GM23338 (cell line): ENCODE data around the gene BCAS1. TPM values are rescaled to one million over a fixed set of nuclear protein-coding genes. Genes with fewer than 3 reads are reported as not detected.

ENCODE experiments used
- ATAC-seq: fragments of 200-7000 bp; cut with Tn5 transposase; 3 replicates; pipeline ENCODE4 v1.9.1; 2020
- DNase-seq: peaks from one replicate; pipeline ENCODE4 v3.0.0-alpha.2; 2015; ENCODE audit warnings: low spot score
- H2AFZ ChIP-seq: fragments of 200-600 bp; sonication (generic); 2 replicates; pipeline ENCODE4 v1.8.0; 2016; ENCODE audit warnings: antibody characterized with exemption, mild to moderate bottlenecking, moderate library complexity
- H3F3A ChIP-seq: fragments of 200-600 bp; sonication (generic); replicated peaks from 2 replicates; pipeline ENCODE4 v1.8.0; 2017; ENCODE audit warnings: antibody characterized with exemption, mixed run types, low read depth
- H3K27ac ChIP-seq: fragments of 200-600 bp; sonication (generic); 2 replicates; pipeline ENCODE4 v1.6.1; 2016; ENCODE audit warnings: low read depth
- H3K27me3 ChIP-seq: fragments of 200-600 bp; sonication (generic); 2 replicates; pipeline ENCODE4 v1.8.0; 2016; ENCODE audit warnings: mild to moderate bottlenecking, mixed run types, moderate library complexity; ENCODE audit not compliant: insufficient read depth
- H3K36me3 ChIP-seq: fragments of 200-600 bp; sonication (generic); 2 replicates; pipeline ENCODE4 v1.8.0; 2016; ENCODE audit warnings: mild to moderate bottlenecking; ENCODE audit not compliant: insufficient read depth
- H3K4me1 ChIP-seq: fragments of 200-600 bp; sonication (generic); 2 replicates; pipeline ENCODE4 v1.8.0; 2016; ENCODE audit warnings: mild to moderate bottlenecking, moderate library complexity; ENCODE audit not compliant: insufficient read depth
- H3K4me2 ChIP-seq: fragments of 200-600 bp; sonication (generic); 2 replicates; pipeline ENCODE4 v1.7.1; 2017; ENCODE audit warnings: mixed run types
- H3K4me3 ChIP-seq: fragments of 200-600 bp; sonication (generic); 2 replicates; pipeline ENCODE4 v1.6.1; 2016; ENCODE audit warnings: mixed run types
- H3K79me2 ChIP-seq: fragments of 200-600 bp; sonication (generic); replicated peaks from 2 replicates; pipeline ENCODE4 v1.8.0; 2017; ENCODE audit warnings: mild to moderate bottlenecking; ENCODE audit not compliant: insufficient read depth
- H3K9me2 ChIP-seq: fragments of 200-600 bp; sonication (generic); 2 replicates; pipeline ENCODE4 v1.8.0; 2017; ENCODE audit not compliant: insufficient read depth
- H4K20me1 ChIP-seq: fragments of 200-600 bp; sonication (generic); replicated peaks from 2 replicates; pipeline ENCODE4 v1.8.0; 2017; ENCODE audit warnings: mild to moderate bottlenecking; ENCODE audit not compliant: insufficient read depth
- H3K27ac Mint-ChIP-seq: 2 replicates; pipeline ENCODE4 v1.8.0; 2020; ENCODE audit warnings: inconsistent platforms, mild to moderate bottlenecking, moderate library complexity, mixed read lengths
- H3K27me3 Mint-ChIP-seq: 3 replicates; pipeline ENCODE4 v1.8.0; 2022; ENCODE audit warnings: low read depth, mild to moderate bottlenecking, moderate library complexity, mixed read lengths, inconsistent platforms; ENCODE audit not compliant: insufficient read depth, poor library complexity
- H3K36me3 Mint-ChIP-seq: 3 replicates; pipeline ENCODE4 v1.8.0; 2021; ENCODE audit warnings: low read depth, mild to moderate bottlenecking, inconsistent platforms, moderate library complexity, mixed read lengths
- H3K4me1 Mint-ChIP-seq: 3 replicates; pipeline ENCODE4 v1.8.0; 2020; ENCODE audit warnings: mild to moderate bottlenecking, inconsistent platforms, mixed read lengths
- H3K4me3 Mint-ChIP-seq: 3 replicates; pipeline ENCODE4 v1.8.0; 2021; ENCODE audit warnings: moderate library complexity, mild to moderate bottlenecking, inconsistent platforms, mixed read lengths
- H3K9me3 Mint-ChIP-seq: 3 replicates; pipeline ENCODE4 v1.8.0; 2020; ENCODE audit warnings: moderate library complexity, mild to moderate bottlenecking, inconsistent platforms, mixed read lengths
- CREB1 ChIP-seq: fragments of 250-450 bp; sonication (Bioruptor Pico); IDR thresholded peaks from 2 replicates; pipeline ENCODE4 v1.5.0; 2020; ENCODE audit warnings: low read depth, mild to moderate bottlenecking, moderate library complexity
- EZH2 ChIP-seq: fragments of 200-600 bp; sonication (generic); IDR thresholded peaks from one replicate; pipeline ENCODE4 v1.8.0; 2017; ENCODE audit warnings: antibody characterized with exemption, mild to moderate bottlenecking, low read depth; ENCODE audit not compliant: unreplicated experiment
- EZH2phosphoT487 ChIP-seq: fragments of 200-600 bp; sonication (generic); IDR thresholded peaks from one replicate; pipeline ENCODE4 v1.8.1; 2018; ENCODE audit warnings: antibody characterized with exemption; ENCODE audit not compliant: unreplicated experiment
- JUNB ChIP-seq: IDR thresholded peaks from one replicate; pipeline ENCODE4 v1.6.1; 2016; ENCODE audit warnings: antibody characterized with exemption; ENCODE audit not compliant: unreplicated experiment
- NANOG ChIP-seq: IDR thresholded peaks from 2 replicates; pipeline ENCODE4 v1.6.1; 2016; ENCODE audit warnings: antibody characterized with exemption, borderline replicate concordance
- POLR2AphosphoS5 ChIP-seq: IDR thresholded peaks from 2 replicates; pipeline ENCODE4 v1.6.1; 2016; ENCODE audit warnings: antibody characterized with exemption, low read depth
- STAT1 ChIP-seq: IDR thresholded peaks from one replicate; pipeline ENCODE4 v1.6.1; 2016; ENCODE audit warnings: antibody characterized with exemption; ENCODE audit not compliant: unreplicated experiment
- ZNF114 ChIP-seq: fragments of 250-450 bp; sonication (Bioruptor Pico); IDR thresholded peaks from 2 replicates; pipeline ENCODE4 v1.5.0; 2020; ENCODE audit warnings: mild to moderate bottlenecking, moderate library complexity
- ZNF331 ChIP-seq: fragments of 250-450 bp; sonication (Bioruptor Pico); IDR thresholded peaks from 2 replicates; pipeline ENCODE4 v1.5.0; 2020; ENCODE audit warnings: low read depth, mild to moderate bottlenecking, moderate library complexity
- polyA plus RNA-seq: library from polyadenylated mRNA; unstranded; fragments of >200 nt; fragmentation: Nextera tagmentation; extraction: Ambion mirVana; gene quantifications from 2 replicates; pipeline ENCODE4 v1.2.1, GENCODE V29; 2016
- total RNA-seq: library from RNA; depleted of rRNA; stranded (reverse); fragments of >200 nt; shearing (Covaris generic); gene quantifications from 2 replicates; pipeline ENCODE4 v1.2.3, GENCODE V29; 2014
- TF ChIP-seq, protein P1 (sequence below): IDR thresholded peaks from one replicate; pipeline ENCODE4 v1.6.1; 2018; ENCODE audit warnings: antibody characterized with exemption; ENCODE audit not compliant: unreplicated experiment
- TF ChIP-seq, protein P2 (sequence below): IDR thresholded peaks from 2 replicates; pipeline ENCODE4 v1.6.1; 2016; ENCODE audit warnings: antibody characterized with exemption
- TF ChIP-seq, protein P3 (sequence below), 2 experiments: fragments of 200-600 bp in 1 of 2; sonication (generic) in 1 of 2; conservative IDR thresholded peaks; 2 replicates each; pipeline versions ENCODE4 v1.5.1 to v1.6.1; 2016 to 2017; ENCODE audit warnings: antibody characterized with exemption in 2 of 2, low read depth in 2 of 2, mild to moderate bottlenecking in 2 of 2, moderate library complexity in 1 of 2
- TF ChIP-seq, protein P4 (sequence below): fragments of 250-450 bp; sonication (Bioruptor Pico); IDR thresholded peaks from 2 replicates; pipeline ENCODE4 v1.5.0; 2020; ENCODE audit warnings: mild to moderate bottlenecking, moderate library complexity

BCAS1 gene
- total and polyA plus RNA-seq, 2 experiments from 2014 or later, result 0.17 to 0.19 TPM

DNA sequence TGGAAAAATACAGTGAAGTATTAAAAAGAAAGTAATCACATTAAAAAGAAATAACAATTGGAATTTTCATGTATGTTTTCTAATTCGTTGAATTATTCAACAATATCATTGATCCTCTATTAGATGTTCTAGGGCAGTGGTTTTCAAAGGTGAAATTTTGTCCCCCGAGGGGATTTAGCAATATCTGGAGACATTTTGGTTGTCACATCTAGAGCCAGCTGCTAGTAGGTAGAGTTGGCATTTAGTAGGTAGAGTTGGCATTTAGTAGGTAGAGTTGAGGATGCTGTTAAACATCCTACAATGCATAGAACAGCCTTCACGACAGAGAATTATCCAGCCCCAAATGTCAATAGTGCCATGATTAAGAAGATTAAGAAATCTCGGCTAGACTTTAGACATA is 173.7 kb downstream of the BCAS1 start:
- ATAC-seq (no peak), DNase-seq (no peak)
- no peaks in the 10 kb centered on the region for H3K27me3 ChIP-seq
- Mint-ChIP-seq H3K9me3 (0 out of 3 replicates have a peak, but pooled peaks cover 3% of the 10 kb centered on the region), H3K27ac (no peak overlapping the region), H3K4me1 (peaks cover 44% of the 10 kb centered on the region), H3K36me3 (no peaks in the 10 kb centered on the region), H3K27me3 (peaks cover 2% of the 10 kb centered on the region), H3K4me3 (no peak overlapping the region)
- no peaks in the 10 kb centered on the region for H3K9me2 ChIP-seq
- no peak overlapping the region for H2AFZ ChIP-seq
- H3F3A ChIP-seq, result no peaks in the 10 kb centered on the region
- H3K36me3 ChIP-seq, result no peaks in the 10 kb centered on the region
- TF ChIP-seq POLR2AphosphoS5, result no peak
- TF ChIP-seq ZNF331, result no peak
- TF ChIP-seq, protein P1, sequence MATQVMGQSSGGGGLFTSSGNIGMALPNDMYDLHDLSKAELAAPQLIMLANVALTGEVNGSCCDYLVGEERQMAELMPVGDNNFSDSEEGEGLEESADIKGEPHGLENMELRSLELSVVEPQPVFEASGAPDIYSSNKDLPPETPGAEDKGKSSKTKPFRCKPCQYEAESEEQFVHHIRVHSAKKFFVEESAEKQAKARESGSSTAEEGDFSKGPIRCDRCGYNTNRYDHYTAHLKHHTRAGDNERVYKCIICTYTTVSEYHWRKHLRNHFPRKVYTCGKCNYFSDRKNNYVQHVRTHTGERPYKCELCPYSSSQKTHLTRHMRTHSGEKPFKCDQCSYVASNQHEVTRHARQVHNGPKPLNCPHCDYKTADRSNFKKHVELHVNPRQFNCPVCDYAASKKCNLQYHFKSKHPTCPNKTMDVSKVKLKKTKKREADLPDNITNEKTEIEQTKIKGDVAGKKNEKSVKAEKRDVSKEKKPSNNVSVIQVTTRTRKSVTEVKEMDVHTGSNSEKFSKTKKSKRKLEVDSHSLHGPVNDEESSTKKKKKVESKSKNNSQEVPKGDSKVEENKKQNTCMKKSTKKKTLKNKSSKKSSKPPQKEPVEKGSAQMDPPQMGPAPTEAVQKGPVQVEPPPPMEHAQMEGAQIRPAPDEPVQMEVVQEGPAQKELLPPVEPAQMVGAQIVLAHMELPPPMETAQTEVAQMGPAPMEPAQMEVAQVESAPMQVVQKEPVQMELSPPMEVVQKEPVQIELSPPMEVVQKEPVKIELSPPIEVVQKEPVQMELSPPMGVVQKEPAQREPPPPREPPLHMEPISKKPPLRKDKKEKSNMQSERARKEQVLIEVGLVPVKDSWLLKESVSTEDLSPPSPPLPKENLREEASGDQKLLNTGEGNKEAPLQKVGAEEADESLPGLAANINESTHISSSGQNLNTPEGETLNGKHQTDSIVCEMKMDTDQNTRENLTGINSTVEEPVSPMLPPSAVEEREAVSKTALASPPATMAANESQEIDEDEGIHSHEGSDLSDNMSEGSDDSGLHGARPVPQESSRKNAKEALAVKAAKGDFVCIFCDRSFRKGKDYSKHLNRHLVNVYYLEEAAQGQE, result no peak
- TF ChIP-seq, protein P2, sequence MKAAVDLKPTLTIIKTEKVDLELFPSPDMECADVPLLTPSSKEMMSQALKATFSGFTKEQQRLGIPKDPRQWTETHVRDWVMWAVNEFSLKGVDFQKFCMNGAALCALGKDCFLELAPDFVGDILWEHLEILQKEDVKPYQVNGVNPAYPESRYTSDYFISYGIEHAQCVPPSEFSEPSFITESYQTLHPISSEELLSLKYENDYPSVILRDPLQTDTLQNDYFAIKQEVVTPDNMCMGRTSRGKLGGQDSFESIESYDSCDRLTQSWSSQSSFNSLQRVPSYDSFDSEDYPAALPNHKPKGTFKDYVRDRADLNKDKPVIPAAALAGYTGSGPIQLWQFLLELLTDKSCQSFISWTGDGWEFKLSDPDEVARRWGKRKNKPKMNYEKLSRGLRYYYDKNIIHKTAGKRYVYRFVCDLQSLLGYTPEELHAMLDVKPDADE, result no peak
- TF ChIP-seq CREB1, result no peak
- TF ChIP-seq, protein P3, sequence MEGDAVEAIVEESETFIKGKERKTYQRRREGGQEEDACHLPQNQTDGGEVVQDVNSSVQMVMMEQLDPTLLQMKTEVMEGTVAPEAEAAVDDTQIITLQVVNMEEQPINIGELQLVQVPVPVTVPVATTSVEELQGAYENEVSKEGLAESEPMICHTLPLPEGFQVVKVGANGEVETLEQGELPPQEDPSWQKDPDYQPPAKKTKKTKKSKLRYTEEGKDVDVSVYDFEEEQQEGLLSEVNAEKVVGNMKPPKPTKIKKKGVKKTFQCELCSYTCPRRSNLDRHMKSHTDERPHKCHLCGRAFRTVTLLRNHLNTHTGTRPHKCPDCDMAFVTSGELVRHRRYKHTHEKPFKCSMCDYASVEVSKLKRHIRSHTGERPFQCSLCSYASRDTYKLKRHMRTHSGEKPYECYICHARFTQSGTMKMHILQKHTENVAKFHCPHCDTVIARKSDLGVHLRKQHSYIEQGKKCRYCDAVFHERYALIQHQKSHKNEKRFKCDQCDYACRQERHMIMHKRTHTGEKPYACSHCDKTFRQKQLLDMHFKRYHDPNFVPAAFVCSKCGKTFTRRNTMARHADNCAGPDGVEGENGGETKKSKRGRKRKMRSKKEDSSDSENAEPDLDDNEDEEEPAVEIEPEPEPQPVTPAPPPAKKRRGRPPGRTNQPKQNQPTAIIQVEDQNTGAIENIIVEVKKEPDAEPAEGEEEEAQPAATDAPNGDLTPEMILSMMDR (conservative IDR thresholded peaks at IDR 0.05; ENCODE audit: low read depth in 2 of 2), result no peak
- TF ChIP-seq, protein P4, sequence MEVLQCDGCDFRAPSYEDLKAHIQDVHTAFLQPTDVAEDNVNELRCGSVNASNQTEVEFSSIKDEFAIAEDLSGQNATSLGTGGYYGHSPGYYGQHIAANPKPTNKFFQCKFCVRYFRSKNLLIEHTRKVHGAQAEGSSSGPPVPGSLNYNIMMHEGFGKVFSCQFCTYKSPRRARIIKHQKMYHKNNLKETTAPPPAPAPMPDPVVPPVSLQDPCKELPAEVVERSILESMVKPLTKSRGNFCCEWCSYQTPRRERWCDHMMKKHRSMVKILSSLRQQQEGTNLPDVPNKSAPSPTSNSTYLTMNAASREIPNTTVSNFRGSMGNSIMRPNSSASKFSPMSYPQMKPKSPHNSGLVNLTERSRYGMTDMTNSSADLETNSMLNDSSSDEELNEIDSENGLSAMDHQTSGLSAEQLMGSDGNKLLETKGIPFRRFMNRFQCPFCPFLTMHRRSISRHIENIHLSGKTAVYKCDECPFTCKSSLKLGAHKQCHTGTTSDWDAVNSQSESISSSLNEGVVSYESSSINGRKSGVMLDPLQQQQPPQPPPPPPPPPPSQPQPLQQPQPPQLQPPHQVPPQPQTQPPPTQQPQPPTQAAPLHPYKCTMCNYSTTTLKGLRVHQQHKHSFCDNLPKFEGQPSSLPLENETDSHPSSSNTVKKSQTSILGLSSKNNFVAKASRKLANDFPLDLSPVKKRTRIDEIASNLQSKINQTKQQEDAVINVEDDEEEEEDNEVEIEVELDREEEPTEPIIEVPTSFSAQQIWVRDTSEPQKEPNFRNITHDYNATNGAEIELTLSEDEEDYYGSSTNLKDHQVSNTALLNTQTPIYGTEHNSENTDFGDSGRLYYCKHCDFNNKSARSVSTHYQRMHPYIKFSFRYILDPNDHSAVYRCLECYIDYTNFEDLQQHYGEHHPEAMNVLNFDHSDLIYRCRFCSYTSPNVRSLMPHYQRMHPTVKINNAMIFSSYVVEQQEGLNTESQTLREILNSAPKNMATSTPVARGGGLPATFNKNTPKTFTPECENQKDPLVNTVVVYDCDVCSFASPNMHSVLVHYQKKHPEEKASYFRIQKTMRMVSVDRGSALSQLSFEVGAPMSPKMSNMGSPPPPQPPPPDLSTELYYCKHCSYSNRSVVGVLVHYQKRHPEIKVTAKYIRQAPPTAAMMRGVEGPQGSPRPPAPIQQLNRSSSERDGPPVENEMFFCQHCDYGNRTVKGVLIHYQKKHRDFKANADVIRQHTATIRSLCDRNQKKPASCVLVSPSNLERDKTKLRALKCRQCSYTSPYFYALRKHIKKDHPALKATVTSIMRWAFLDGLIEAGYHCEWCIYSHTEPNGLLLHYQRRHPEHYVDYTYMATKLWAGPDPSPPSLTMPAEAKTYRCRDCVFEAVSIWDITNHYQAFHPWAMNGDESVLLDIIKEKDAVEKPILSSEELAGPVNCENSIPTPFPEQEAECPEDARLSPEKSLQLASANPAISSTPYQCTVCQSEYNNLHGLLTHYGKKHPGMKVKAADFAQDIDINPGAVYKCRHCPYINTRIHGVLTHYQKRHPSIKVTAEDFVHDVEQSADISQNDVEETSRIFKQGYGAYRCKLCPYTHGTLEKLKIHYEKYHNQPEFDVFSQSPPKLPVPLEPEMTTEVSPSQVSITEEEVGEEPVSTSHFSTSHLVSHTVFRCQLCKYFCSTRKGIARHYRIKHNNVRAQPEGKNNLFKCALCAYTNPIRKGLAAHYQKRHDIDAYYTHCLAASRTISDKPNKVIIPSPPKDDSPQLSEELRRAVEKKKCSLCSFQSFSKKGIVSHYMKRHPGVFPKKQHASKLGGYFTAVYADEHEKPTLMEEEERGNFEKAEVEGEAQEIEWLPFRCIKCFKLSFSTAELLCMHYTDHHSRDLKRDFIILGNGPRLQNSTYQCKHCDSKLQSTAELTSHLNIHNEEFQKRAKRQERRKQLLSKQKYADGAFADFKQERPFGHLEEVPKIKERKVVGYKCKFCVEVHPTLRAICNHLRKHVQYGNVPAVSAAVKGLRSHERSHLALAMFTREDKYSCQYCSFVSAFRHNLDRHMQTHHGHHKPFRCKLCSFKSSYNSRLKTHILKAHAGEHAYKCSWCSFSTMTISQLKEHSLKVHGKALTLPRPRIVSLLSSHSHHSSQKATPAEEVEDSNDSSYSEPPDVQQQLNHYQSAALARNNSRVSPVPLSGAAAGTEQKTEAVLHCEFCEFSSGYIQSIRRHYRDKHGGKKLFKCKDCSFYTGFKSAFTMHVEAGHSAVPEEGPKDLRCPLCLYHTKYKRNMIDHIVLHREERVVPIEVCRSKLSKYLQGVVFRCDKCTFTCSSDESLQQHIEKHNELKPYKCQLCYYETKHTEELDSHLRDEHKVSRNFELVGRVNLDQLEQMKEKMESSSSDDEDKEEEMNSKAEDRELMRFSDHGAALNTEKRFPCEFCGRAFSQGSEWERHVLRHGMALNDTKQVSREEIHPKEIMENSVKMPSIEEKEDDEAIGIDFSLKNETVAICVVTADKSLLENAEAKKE (CRISPR knock-in tag), result no peak
- TF ChIP-seq EZH2, result no peak
- TF ChIP-seq ZNF114 (CRISPR knock-in tag), result no peak
- no peak for TF ChIP-seq STAT1
- no peak for TF ChIP-seq EZH2phosphoT487
- no peak for TF ChIP-seq NANOG
- no peak for TF ChIP-seq JUNB
- no peak overlapping the region for H3K4me2 ChIP-seq
- no peak overlapping the region for H3K27ac ChIP-seq
- no peaks in the 10 kb centered on the region for H3K79me2 ChIP-seq
- H3K4me3 ChIP-seq, result no peak overlapping the region
- H4K20me1 ChIP-seq, result no peaks in the 10 kb centered on the region
- H3K4me1 ChIP-seq, result peaks cover 40% of the 10 kb centered on the region
